GM12864 (cell line): ENCODE results near the gene EDAR.

Experiments used
- DNase-seq: peaks from one replicate; pipeline ENCODE4 v3.0.0-alpha.2; 2011; ENCODE audit warnings: low read depth
- H3K4me3 ChIP-seq: 2 replicates; pipeline ENCODE4 v1.5.1; 2011; ENCODE audit warnings: mild to moderate bottlenecking, low read depth, low read length, control low read depth
- CTCF ChIP-seq: IDR thresholded peaks from 2 replicates; pipeline ENCODE4 v1.5.1; 2011; ENCODE audit warnings: low read depth, mild to moderate bottlenecking, moderate library complexity, low read length, control low read depth, inconsistent platforms; ENCODE audit errors: missing control alignments

The EDAR gene

GRCh38 chr2:109001201-109001600, 12.2 kb upstream of the EDAR start:
- DNase-seq: no peak
- H3K4me3 ChIP-seq: no peak overlapping the region
- no peak for TF ChIP-seq CTCF

- DNase-seq: no peak
- no peak for TF ChIP-seq CTCF
- no peak overlapping the region for H3K4me3 ChIP-seq
Observed at GRCh38 chr2:109000738-109001137, 11.7 kb upstream of the EDAR start.

- TF ChIP-seq CTCF: no peak
- no peak for DNase-seq
- no peak overlapping the region for H3K4me3 ChIP-seq
Observed at GRCh38 chr2:108998911-108999310, 9.9 kb upstream of the EDAR start.

GRCh38 chr2:108994178-108994577, 5.2 kb upstream of the EDAR start:
- H3K4me3 ChIP-seq: no peak overlapping the region
- DNase-seq: no peak
- no peak for TF ChIP-seq CTCF

- no peak overlapping the region for H3K4me3 ChIP-seq
- no peak for DNase-seq
- no peak for TF ChIP-seq CTCF
Observed at GRCh38 chr2:108993095-108993937, 4.3 kb upstream of the EDAR start.

- TF ChIP-seq CTCF: no peak
- no peak for DNase-seq
Observed at GRCh38 chr2:108988076-108988795, 784 bp downstream of the EDAR start.

More at GRCh38 chr2:108988076-108988795, 784 bp downstream of the EDAR start:
- H3K4me3 ChIP-seq: no peak overlapping the region
